SU-DHL-6 (cell line): ENCODE measurements around the gene COL25A1.

Experiments
- H2AFZ ChIP-seq: fragments of 200-600 bp; sonication (generic); 2 replicates; pipeline ENCODE4 v1.6.1; 2014; ENCODE audit warnings: low read depth, mild to moderate bottlenecking, moderate library complexity, mixed read lengths, antibody characterized with exemption, low read length; ENCODE audit not compliant: severe bottlenecking
- H3F3A ChIP-seq: fragments of 200-600 bp; shearing (Covaris generic); 2 replicates; pipeline ENCODE4 v1.6.0; 2016; ENCODE audit warnings: antibody characterized with exemption, mild to moderate bottlenecking; ENCODE audit not compliant: insufficient read depth
- H3K27ac ChIP-seq: fragments of 200-600 bp; sonication (generic); 2 replicates; pipeline ENCODE4 v1.5.1; 2016; ENCODE audit warnings: low read depth, mild to moderate bottlenecking, low read length, moderate library complexity, mixed read lengths
- H3K27me3 ChIP-seq: fragments of 200-600 bp; sonication (generic), shearing (Covaris generic); 2 replicates; pipeline ENCODE4 v1.6.0; 2014; ENCODE audit warnings: mild to moderate bottlenecking, low read length
- H3K36me3 ChIP-seq: fragments of 200-600 bp; sonication (generic); 2 replicates; pipeline ENCODE4 v1.6.1; 2014; ENCODE audit warnings: mild to moderate bottlenecking, low read length, mixed read lengths
- H3K4me2 ChIP-seq: fragments of 300-600, 200-600 bp; shearing (Covaris generic), sonication (generic); 2 replicates; pipeline ENCODE4 v1.6.0; 2014; ENCODE audit warnings: low read length, low read depth, mild to moderate bottlenecking; ENCODE audit not compliant: poor library complexity, severe bottlenecking
- H3K4me3 ChIP-seq: fragments of 200-600 bp; sonication (generic); 2 replicates; pipeline ENCODE4 v1.5.1; 2014; ENCODE audit warnings: antibody characterized with exemption, low read length, mild to moderate bottlenecking, mixed read lengths; ENCODE audit not compliant: insufficient read depth, poor library complexity, severe bottlenecking
- H3K79me2 ChIP-seq: fragments of 200-600 bp; sonication (generic); 2 replicates; pipeline ENCODE4 v1.6.1; 2014; ENCODE audit warnings: mild to moderate bottlenecking, low read length, moderate library complexity; ENCODE audit not compliant: insufficient read depth
- H3K9ac ChIP-seq: fragments of 200-600 bp; sonication (generic); 2 replicates; pipeline ENCODE4 v1.7.0; 2014; ENCODE audit warnings: mild to moderate bottlenecking, low read length
- H3K9me2 ChIP-seq: fragments of 200-600 bp; sonication (generic); replicated peaks from 2 replicates; pipeline ENCODE4 v1.6.1; 2014; ENCODE audit warnings: low read length; ENCODE audit not compliant: insufficient read depth
- H3K9me3 ChIP-seq: fragments of 200-600 bp; sonication (generic); 2 replicates; pipeline ENCODE4 v1.6.1; 2014; ENCODE audit warnings: low read length, mixed read lengths; ENCODE audit not compliant: insufficient read depth
- H4K20me1 ChIP-seq: fragments of 200-600 bp; sonication (generic); 2 replicates; pipeline ENCODE4 v1.6.1; 2014; ENCODE audit warnings: low read depth, mild to moderate bottlenecking, antibody characterized with exemption, low read length, moderate library complexity, mixed read lengths
- CTCF ChIP-seq: fragments of 200-600 bp; sonication (generic); IDR thresholded peaks from one replicate; pipeline ENCODE4 v1.5.1; 2017; ENCODE audit warnings: antibody characterized with exemption, mild to moderate bottlenecking, low read length, moderate library complexity; ENCODE audit not compliant: insufficient read depth, poor library complexity, severe bottlenecking
- EZH2phosphoT487 ChIP-seq: fragments of 200-600 bp; sonication (generic), shearing (Covaris generic); conservative IDR thresholded peaks from 2 replicates; pipeline ENCODE4 v1.6.1; 2018; ENCODE audit warnings: mild to moderate bottlenecking, antibody characterized with exemption, low read length, moderate library complexity, mixed read lengths

The COL25A1 gene

GRCh38 chr4:109016200-109016599 is 286.3 kb downstream of the COL25A1 start:
- no peak for TF ChIP-seq CTCF
- no peak for TF ChIP-seq EZH2phosphoT487
- Histone ChIP-seq H3K27ac (no peak overlapping the region), H4K20me1 (no peaks in the 10 kb centered on the region), H3K9ac (no peak overlapping the region), H3K9me2 (no peaks in the 10 kb centered on the region), H3K9me3 (no peaks in the 10 kb centered on the region), H3F3A (no peaks in the 10 kb centered on the region), H3K36me3 (no peaks in the 10 kb centered on the region), H3K79me2 (no peaks in the 10 kb centered on the region), H3K27me3 (no peaks in the 10 kb centered on the region), H3K4me3 (no peak overlapping the region), H2AFZ (no peak overlapping the region), H3K4me2 (no peak overlapping the region)

- no peak overlapping the region for H3K4me2 ChIP-seq
- no peak overlapping the region for H3K9ac ChIP-seq
- no peak overlapping the region for H3K4me3 ChIP-seq
- no peaks in the 10 kb centered on the region for H3K9me3 ChIP-seq
- no peaks in the 10 kb centered on the region for H4K20me1 ChIP-seq
- no peaks in the 10 kb centered on the region for H3K36me3 ChIP-seq
- H3K9me2 ChIP-seq = no peaks in the 10 kb centered on the region
- H2AFZ ChIP-seq = no peak overlapping the region
- H3K27me3 ChIP-seq = no peaks in the 10 kb centered on the region
- TF ChIP-seq CTCF (no peak), EZH2phosphoT487 (no peak)
- no peak overlapping the region for H3K27ac ChIP-seq
- no peaks in the 10 kb centered on the region for H3K79me2 ChIP-seq
- H3F3A ChIP-seq = no peaks in the 10 kb centered on the region
These were observed 287.0 kb downstream of the COL25A1 start for GRCh38 chr4:109015413-109015810.

GRCh38 chr4:109014593-109015412 is 287.7 kb downstream of the COL25A1 start:
- Histone ChIP-seq H3K27ac (no peak overlapping the region), H3K27me3 (no peaks in the 10 kb centered on the region), H3K4me3 (no peak overlapping the region), H2AFZ (no peak overlapping the region), H4K20me1 (no peaks in the 10 kb centered on the region), H3F3A (no peaks in the 10 kb centered on the region), H3K9ac (no peak overlapping the region), H3K4me2 (no peak overlapping the region), H3K36me3 (no peaks in the 10 kb centered on the region), H3K79me2 (no peaks in the 10 kb centered on the region), H3K9me3 (no peaks in the 10 kb centered on the region), H3K9me2 (no peaks in the 10 kb centered on the region)
- no peak for TF ChIP-seq EZH2phosphoT487
- no peak for TF ChIP-seq CTCF
